NT2/D1 (cell line): ENCODE measurements around the gene KPNA3.
"Not testable (repeated sequence)": the region's sequence is repeated elsewhere in the genome, so short reads cannot be mapped to it uniquely, and the experiment has no call there.

ENCODE experiments used
- DNase-seq: peaks from one replicate; pipeline ENCODE4 v3.0.0-alpha.2; 2011; ENCODE audit warnings: low read depth, low spot score
- H3K27me3 ChIP-seq: 2 replicates; pipeline ENCODE4 v1.6.0; 2011; ENCODE audit warnings: mild to moderate bottlenecking; ENCODE audit not compliant: insufficient read length, insufficient read depth
- H3K36me3 ChIP-seq: 2 replicates; pipeline ENCODE4 v1.6.1; 2011; ENCODE audit warnings: mild to moderate bottlenecking, low read length, mixed read lengths; ENCODE audit not compliant: insufficient read depth, insufficient read length
- H3K4me1 ChIP-seq: 2 replicates; pipeline ENCODE4 v1.5.1; 2011; ENCODE audit not compliant: insufficient read depth, insufficient read length
- H3K4me3 ChIP-seq: 2 replicates; pipeline ENCODE4 v1.5.1; 2011; ENCODE audit warnings: low read depth; ENCODE audit not compliant: insufficient read length
- H3K9ac ChIP-seq: 2 replicates; pipeline ENCODE4 v1.6.0; 2011; ENCODE audit warnings: low read depth; ENCODE audit not compliant: insufficient read length
- H3K9me3 ChIP-seq: 2 replicates; pipeline ENCODE4 v1.5.1; 2011; ENCODE audit warnings: mild to moderate bottlenecking, low read length; ENCODE audit not compliant: insufficient read depth
- SUZ12 ChIP-seq: IDR thresholded peaks from 2 replicates; pipeline ENCODE4 v1.6.1; 2011; ENCODE audit not compliant: insufficient read length, insufficient read depth; ENCODE audit errors: extremely low read depth
- YY1 ChIP-seq: IDR thresholded peaks from 2 replicates; pipeline ENCODE4 v1.6.1; 2011; ENCODE audit not compliant: insufficient read length, insufficient read depth
- ZNF274 ChIP-seq: IDR thresholded peaks from 2 replicates; pipeline ENCODE4 v1.6.1; 2011; ENCODE audit warnings: mild to moderate bottlenecking, low read depth, low read length

KPNA3 gene

DNA sequence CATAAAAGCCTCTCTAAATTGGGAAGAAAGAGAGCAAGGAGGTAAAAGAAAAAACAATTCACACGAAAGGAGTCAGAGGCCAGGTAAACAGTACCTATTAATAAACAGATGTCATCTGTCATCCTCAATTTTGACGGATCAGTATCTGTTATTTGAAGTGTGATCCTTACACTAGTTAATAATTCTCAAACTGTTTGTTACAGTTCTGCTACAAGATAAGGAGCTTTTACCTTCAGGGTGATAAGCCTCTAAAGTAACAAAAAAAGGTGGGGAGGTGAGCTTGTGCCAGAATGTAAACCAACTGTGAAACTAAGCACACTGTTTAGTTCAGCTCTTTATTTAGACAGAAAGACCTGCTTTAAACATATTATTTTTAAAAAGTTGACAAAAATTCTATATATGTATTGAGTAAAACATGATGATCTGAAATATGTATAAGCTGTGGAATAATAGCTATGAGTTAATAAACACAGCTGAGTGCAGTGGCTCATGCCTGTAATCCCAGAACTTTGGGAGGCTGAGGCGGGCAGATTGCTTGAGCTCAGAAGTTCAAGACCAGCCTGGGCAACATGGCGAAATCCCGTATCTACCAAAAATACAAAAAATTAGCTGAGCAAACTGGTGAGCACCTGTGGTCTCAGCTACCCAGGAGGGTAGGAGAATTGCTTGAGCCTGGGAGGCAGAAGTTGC is 52.8 kb downstream of the KPNA3 start:
- no peaks in the 10 kb centered on the region for H3K27me3 ChIP-seq
- no peaks in the 10 kb centered on the region for H3K36me3 ChIP-seq
- H3K4me1 ChIP-seq: no peaks in the 10 kb centered on the region
- no peak overlapping the region for H3K9ac ChIP-seq
- no peak for TF ChIP-seq YY1
- no peak for TF ChIP-seq ZNF274
- no peak for TF ChIP-seq SUZ12
- H3K9me3 ChIP-seq: no peaks in the 10 kb centered on the region
- no peak for DNase-seq
- H3K4me3 ChIP-seq: no peak overlapping the region

DNA sequence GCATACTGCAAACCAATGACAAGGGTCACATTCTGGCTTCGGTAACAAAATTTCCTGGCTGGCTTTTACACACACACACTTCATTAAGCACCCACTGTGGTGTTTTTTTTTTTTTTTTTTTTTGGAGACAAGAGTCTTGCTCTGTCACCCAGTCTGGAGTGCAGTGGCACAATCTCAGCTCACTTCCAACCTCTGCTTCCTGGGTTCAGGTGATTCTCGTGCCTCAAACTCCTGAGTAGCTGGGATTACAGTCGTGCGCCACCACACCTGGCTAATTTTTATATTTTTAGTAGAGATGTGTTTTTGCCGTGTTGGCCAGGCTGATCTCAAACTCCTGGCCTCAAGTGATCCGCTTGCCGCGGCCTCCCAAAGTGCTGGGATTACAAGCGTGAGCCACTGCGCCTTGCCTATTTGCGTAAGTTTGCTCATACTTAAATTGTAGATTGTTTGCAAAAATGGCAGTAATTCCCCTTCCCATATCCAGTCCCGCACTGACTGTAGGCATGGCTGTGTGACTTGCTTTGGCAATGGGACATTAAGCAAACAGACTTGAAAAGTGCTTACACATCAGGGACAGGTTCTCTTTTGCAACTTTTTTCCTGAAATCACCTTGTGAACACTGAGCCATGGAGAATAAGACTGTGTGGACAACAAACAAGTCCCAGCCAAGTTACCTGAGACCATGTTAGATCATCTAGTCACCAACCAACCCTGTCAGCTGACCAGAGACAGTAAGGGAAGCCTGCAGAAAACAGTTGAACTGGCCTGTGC is 59.1 kb downstream of the KPNA3 start:
- Histone ChIP-seq H3K9me3 (no peaks in the 10 kb centered on the region), H3K4me1 (no peaks in the 10 kb centered on the region)
- DNase-seq: no peak

DNA sequence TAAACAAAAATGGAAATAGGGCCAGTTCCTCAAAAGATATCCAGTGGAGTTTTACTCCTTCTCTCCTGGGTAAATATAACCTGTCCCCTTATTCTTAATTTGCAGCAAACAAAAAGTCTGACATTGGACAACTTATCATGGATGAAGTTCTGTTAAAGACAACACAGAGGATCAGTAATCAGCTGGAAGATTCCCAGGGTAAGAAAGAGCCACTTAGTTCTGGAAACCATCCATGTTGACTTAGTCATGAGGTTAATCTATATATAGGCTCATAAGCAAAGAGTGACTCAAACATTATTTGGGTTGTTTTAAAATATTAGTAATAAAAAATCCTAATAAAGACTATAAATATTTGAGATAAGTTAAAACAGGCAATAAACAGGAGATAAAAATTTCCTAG is 60.7 kb downstream of the KPNA3 start:
- no peaks in the 10 kb centered on the region for H3K9me3 ChIP-seq
- H3K9ac ChIP-seq: no peak overlapping the region
- no peak overlapping the region for H3K4me3 ChIP-seq
- no peaks in the 10 kb centered on the region for H3K27me3 ChIP-seq
- DNase-seq: no peak
- TF ChIP-seq YY1 (no peak), SUZ12 (no peak), ZNF274 (no peak)
- H3K36me3 ChIP-seq: no peaks in the 10 kb centered on the region
- no peaks in the 10 kb centered on the region for H3K4me1 ChIP-seq

More for the DNA sequence above, 59.1 kb downstream of the KPNA3 start:
- no peak for TF ChIP-seq ZNF274
- no peak for TF ChIP-seq YY1
- no peak for TF ChIP-seq SUZ12
- H3K36me3 ChIP-seq: no peaks in the 10 kb centered on the region
- H3K4me3 ChIP-seq: no peak overlapping the region
- no peaks in the 10 kb centered on the region for H3K27me3 ChIP-seq
- H3K9ac ChIP-seq: no peak overlapping the region

DNA sequence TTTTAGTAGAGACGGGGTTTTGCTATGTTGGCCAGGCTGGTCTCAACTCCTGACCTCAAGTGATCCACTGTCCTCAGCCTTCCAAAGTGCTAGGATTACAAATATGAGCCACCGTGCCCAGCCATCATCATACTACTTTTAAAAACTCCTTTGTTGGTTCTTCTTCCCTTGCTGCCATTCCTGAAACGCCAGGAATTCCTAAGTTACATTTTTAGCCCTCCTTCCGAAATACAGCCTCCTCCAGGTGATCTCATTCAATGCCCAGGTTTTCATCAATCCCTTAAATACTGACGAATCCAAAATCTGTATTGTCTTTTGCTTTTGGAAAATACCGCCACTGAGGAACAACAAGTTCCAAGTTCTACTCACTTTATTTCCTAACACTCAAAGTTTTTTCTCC is 75.9 kb downstream of the KPNA3 start:
- Histone ChIP-seq H3K9ac (no peak overlapping the region), H3K4me1 (no peaks in the 10 kb centered on the region), H3K9me3 (0 out of 2 replicates have a peak, but pooled peaks cover 8% of the 10 kb centered on the region), H3K27me3 (no peaks in the 10 kb centered on the region), H3K36me3 (no peaks in the 10 kb centered on the region), H3K4me3 (no peak overlapping the region)
- no peak for TF ChIP-seq SUZ12
- TF ChIP-seq YY1: no peak
- TF ChIP-seq ZNF274: no peak
- DNase-seq: no peak

DNA sequence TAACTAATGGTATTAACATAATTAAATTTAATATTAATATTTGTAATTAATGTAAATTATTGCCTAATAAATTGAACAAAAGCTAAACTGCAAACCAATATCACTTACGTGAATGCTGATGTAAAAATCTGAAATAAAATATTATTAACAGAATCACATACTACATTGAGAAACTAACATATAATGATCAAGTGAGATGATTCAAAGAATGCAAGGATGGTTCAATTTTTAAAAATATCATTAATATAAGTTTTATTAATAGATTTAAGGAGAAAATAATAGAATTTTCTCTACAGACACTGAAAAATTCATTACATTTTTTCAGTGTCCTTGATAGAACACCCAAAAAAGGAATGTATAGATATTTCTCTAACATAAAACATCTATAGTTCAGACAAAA is 77.7 kb downstream of the KPNA3 start:
- no peaks in the 10 kb centered on the region for H3K4me1 ChIP-seq
- no peak overlapping the region for H3K9ac ChIP-seq
- no peak for TF ChIP-seq SUZ12
- TF ChIP-seq ZNF274: no peak
- TF ChIP-seq YY1: no peak
- no peaks in the 10 kb centered on the region for H3K27me3 ChIP-seq
- peaks cover 4% of the 10 kb centered on the region for H3K36me3 ChIP-seq
- H3K9me3 ChIP-seq: 0 out of 2 replicates have a peak, but pooled peaks cover 8% of the 10 kb centered on the region
- no peak overlapping the region for H3K4me3 ChIP-seq
- DNase-seq: no peak

DNA sequence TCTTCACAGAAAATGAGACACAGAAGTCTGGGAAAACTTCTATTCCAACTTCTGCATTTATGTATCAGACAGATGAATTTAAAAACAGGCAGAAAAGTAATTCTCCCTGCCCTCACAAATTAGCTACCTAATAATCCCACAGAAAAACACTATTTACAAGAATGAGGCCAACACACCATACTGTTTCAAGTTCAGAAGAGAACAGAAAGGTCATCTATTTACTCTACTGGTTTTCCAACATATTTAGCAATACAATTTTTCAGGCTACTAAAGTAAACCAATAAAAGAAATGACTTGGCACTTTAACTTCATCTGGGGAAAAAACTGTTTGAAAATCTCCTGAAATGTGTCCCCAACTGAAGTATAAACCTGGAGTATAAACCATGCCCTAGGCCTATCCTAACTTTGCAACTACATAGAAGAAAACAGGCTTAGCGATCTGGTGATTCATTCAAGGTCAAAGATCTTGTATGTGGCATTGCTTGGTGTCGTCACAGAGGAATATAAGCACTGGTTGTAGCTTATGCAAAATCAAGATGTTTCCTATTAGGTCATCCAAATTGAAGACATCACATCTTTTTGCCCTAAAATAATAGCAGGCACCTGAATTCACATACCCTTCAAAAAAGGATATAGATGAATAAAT is 81.1 kb downstream of the KPNA3 start:
- TF ChIP-seq ZNF274 (no peak), SUZ12 (no peak), YY1 (no peak)
- no peak for DNase-seq
- H3K36me3 ChIP-seq: peaks cover 4% of the 10 kb centered on the region
- no peak overlapping the region for H3K4me3 ChIP-seq
- no peaks in the 10 kb centered on the region for H3K27me3 ChIP-seq
- no peak overlapping the region for H3K9ac ChIP-seq
- 0 out of 2 replicates have a peak, but pooled peaks cover 8% of the 10 kb centered on the region for H3K9me3 ChIP-seq
- H3K4me1 ChIP-seq: no peaks in the 10 kb centered on the region

DNA sequence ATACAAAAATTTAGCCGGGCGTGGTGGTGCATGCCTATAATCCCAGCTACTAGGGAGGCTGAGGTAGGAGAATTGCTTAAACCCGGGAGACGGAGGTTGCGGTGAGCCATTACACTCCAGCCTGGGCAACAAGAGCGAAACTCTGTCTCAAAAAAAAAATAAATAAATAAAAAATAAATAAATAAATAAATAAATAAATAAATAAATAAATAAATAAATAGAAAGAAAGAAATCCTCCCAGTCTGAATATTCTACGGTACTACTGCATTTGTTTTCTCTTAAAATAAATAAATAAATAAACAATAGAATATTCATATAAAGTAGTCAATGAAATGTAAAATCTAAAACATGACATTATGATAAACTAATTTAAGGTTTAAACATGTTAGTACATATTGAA is 88.2 kb downstream of the KPNA3 start:
- not testable (repeated sequence) for H3K36me3 ChIP-seq, H3K4me3 ChIP-seq, H3K9me3 ChIP-seq, H3K9ac ChIP-seq, H3K27me3 ChIP-seq, DNase-seq, H3K4me1 ChIP-seq
